ENCODE results near the gene HRC.

- TF ChIP-seq CTCF (IDR thresholded peaks at IDR 0.05) (no peak), POLR2A (IDR thresholded peaks at IDR 0.05) (no peak)
These were observed 4.3 kb downstream of the HRC start for GRCh38 chr19:49150944-49151243.

Data from body of pancreas (tissue), 4 donors.